ENCODE data around the gene DGCR2. TPM values are rescaled to one million over a fixed set of nuclear protein-coding genes. Genes with fewer than 3 reads are reported as not detected.

Gene DGCR2
- total and polyA plus RNA-seq, 2 of the 8 experiments (the other 6 are each of a cell fraction or from before 2014, with no cell fraction given), result 42.3 to 62.2 TPM

- Histone ChIP-seq H3K4ac (replicated peaks; ENCODE audit: insufficient read length, low read depth, low read length) (no peak overlapping the region), H4K5ac (ENCODE audit: insufficient read length, low read depth, low read length) (no peak overlapping the region), H3K14ac (ENCODE audit: insufficient read length) (no peak overlapping the region), H2BK20ac (ENCODE audit: low read length) (no peak overlapping the region), H4K91ac (replicated peaks; ENCODE audit: insufficient read length, low read length) (no peak overlapping the region), H3K36me3 (ENCODE audit: control insufficient read depth in 2 of 4, insufficient read depth in 4 of 4, low read length in 3 of 4) (no peaks in the 10 kb centered on the region), H3K56ac (replicated peaks; ENCODE audit: insufficient read length, low read depth, low read length) (no peak overlapping the region), H2AFZ (ENCODE audit: low read length) (no peak overlapping the region), H3K4me1 (replicated peaks in 1 of 4; ENCODE audit: control insufficient read depth in 3 of 4, insufficient read depth in 4 of 4, low read length in 3 of 4) (no peaks in the 10 kb centered on the region), H2BK12ac (ENCODE audit: low read depth, low read length) (no peak overlapping the region), H3K23me2 (ENCODE audit: low read depth, low read length) (no peaks in the 10 kb centered on the region), H3K79me2 (ENCODE audit: control insufficient read depth in 1 of 2, insufficient read depth in 2 of 2, low read length in 2 of 2) (peaks cover 0 to 52% of the 10 kb centered on the region in 2 experiments; a peak in 2 of 4 replicates), H2BK5ac (ENCODE audit: low read depth, low read length) (no peak overlapping the region), H2AK5ac (ENCODE audit: low read depth, low read length) (no peak overlapping the region), H3K4me3 (ENCODE audit: extremely low read depth in 1 of 4, insufficient read depth in 2 of 4, low read depth in 3 of 4, low read length in 4 of 4) (no peak overlapping the region), H3K27me3 (replicated peaks in 1 of 4; ENCODE audit: control insufficient read depth in 3 of 4, extremely low read depth in 1 of 4, insufficient read depth in 3 of 4, low read length in 3 of 4) (no peaks in the 10 kb centered on the region), H3K79me1 (ENCODE audit: low read depth, low read length) (peaks cover 10% of the 10 kb centered on the region), H3K4me2 (ENCODE audit: insufficient read depth in 1 of 2, low read depth in 2 of 2, low read length in 2 of 2) (no peak overlapping the region), H4K20me1 (replicated peaks in 1 of 2; ENCODE audit: control insufficient read depth in 1 of 2, insufficient read depth in 2 of 2, low read length in 2 of 2) (peaks cover 3 to 8% of the 10 kb centered on the region in 2 experiments), H3K9ac (replicated peaks in 1 of 4; ENCODE audit: extremely low read depth in 1 of 4, low read depth in 3 of 4, low read length in 3 of 4) (no peak overlapping the region), H3K27ac (ENCODE audit: low read depth, low read length) (no peak overlapping the region), H4K8ac (ENCODE audit: extremely low read depth, insufficient read depth, low read length) (no peak overlapping the region), H3K18ac (ENCODE audit: extremely low read depth, low read length) (no peak overlapping the region), H2BK15ac (ENCODE audit: low read length) (no peak overlapping the region), H3K23ac (ENCODE audit: insufficient read length) (no peak overlapping the region), H2BK120ac (replicated peaks; ENCODE audit: low read depth, low read length) (no peak overlapping the region), H3K9me3 (ENCODE audit: insufficient read depth in 2 of 2, low read depth in 1 of 2, low read length in 1 of 2) (no peaks in the 10 kb centered on the region)
- DNase-seq (ENCODE audit: low read depth in 1 of 2, low spot score in 2 of 2) (no peak), FAIRE-seq (no peak)
- CTCF ChIA-PET (ENCODE audit: partially characterized antibody), result interaction anchor here (0.5 to 2.4 kb wide), 3 partner anchors 23 to 1157 kb away, joined by 3 to 8 read pairs (median 4); no protein-coding TSS in a partner anchor
- TF ChIP-seq SIRT6 (IDR thresholded peaks at IDR 0.05; ENCODE audit: low read length) (no peak), NANOG (IDR thresholded peaks at IDR 0.05; ENCODE audit: insufficient read depth, low read depth, low read length, poor library complexity, severe bottlenecking) (no peak), HDAC2 (IDR thresholded peaks at IDR 0.05; ENCODE audit: borderline replicate concordance in 1 of 2, low read depth in 2 of 2, low read length in 2 of 2) (no peak), CTBP2 (IDR thresholded peaks at IDR 0.05; ENCODE audit: borderline replicate concordance, insufficient read depth, insufficient read length, low read length) (no peak), TAF1 (IDR thresholded peaks at IDR 0.05; ENCODE audit: low read depth, low read length) (no peak), BACH1 (IDR thresholded peaks at IDR 0.05; ENCODE audit: low read length) (no peak), EP300 (IDR thresholded peaks at IDR 0.05; ENCODE audit: borderline replicate concordance in 1 of 2, low read depth in 2 of 2, low read length in 2 of 2) (no peak), HDAC6 (IDR thresholded peaks at IDR 0.05; ENCODE audit: low read depth, low read length) (no peak), MAX (IDR thresholded peaks at IDR 0.05) (no peak)
- POLR2A ChIA-PET (ENCODE audit: partially characterized antibody), result no interaction called here
- WGBS, 2 experiments (ENCODE audit: extremely low coverage in 1 of 2, insufficient coverage in 1 of 2, insufficient read length in 1 of 2, insufficient replicate concordance in 2 of 2, low coverage in 1 of 2, low lambda C conversion rate in 2 of 2, missing lambda C conversion rate in 1 of 2), result 86% methylated on average over 1 of the region's 1 CpG; no CpG with 5 or more reads in 1 of the 2 experiments
These were observed 25.7 kb downstream of the DGCR2 start for GRCh38 chr22:19096555-19096954.

Measured in H1 (cell line).